Measurements from ENCODE around the gene ZNF467. TPM values are rescaled to one million over a fixed set of nuclear protein-coding genes. Genes with fewer than 3 reads are reported as not detected.

The ZNF467 gene
- total RNA-seq, 1 experiment from 2014 or later: 3.5 TPM

GRCh38 chr7:149751043-149751775 lies 22.2 kb downstream of the ZNF467 start:
- POLR2A ChIA-PET (ENCODE audit: low non-redundant PET): no interaction called here
- Histone ChIP-seq H3K4me1 (ENCODE audit: insufficient read depth, low read length, poor library complexity, severe bottlenecking) (no peaks in the 10 kb centered on the region), H3K9me3 (ENCODE audit: low read depth, low read length, poor library complexity, severe bottlenecking) (no peaks in the 10 kb centered on the region), H3K4me3 (ENCODE audit: low read depth, low read length, poor library complexity, severe bottlenecking) (no peak overlapping the region), H3K27ac (ENCODE audit: low read depth, low read length, poor library complexity, severe bottlenecking) (no peak overlapping the region), H3K27me3 (replicated peaks; ENCODE audit: insufficient read depth, low read depth, low read length, poor library complexity) (no peaks in the 10 kb centered on the region), H3K36me3 (ENCODE audit: insufficient read depth, low read length, poor library complexity, severe bottlenecking) (no peaks in the 10 kb centered on the region)
- CTCF ChIA-PET: interaction anchor here (0.6 to 1.1 kb wide), 2 partner anchors 9 to 88 kb away, joined by 3 to 4 read pairs; no protein-coding TSS in a partner anchor
- no peak for TF ChIP-seq CTCF (conservative IDR thresholded peaks at IDR 0.05; ENCODE audit: low read depth, low read length)
- no peak for TF ChIP-seq EZH2 (IDR thresholded peaks at IDR 0.05; ENCODE audit: borderline replicate concordance, low read depth, low read length, poor library complexity, severe bottlenecking)
- intact Hi-C loops (cut with micrococcal nuclease; ENCODE audit: unreplicated experiment): no loop called here
- no TSS peak for BruUV-seq (replicated peaks)
- DNase-seq (ENCODE audit: low spot score): no peak

- no peaks in the 10 kb centered on the region for H3K27me3 ChIP-seq (replicated peaks; ENCODE audit: insufficient read depth, low read depth, low read length, poor library complexity)
These were observed 23.1 kb downstream of the ZNF467 start for GRCh38 chr7:149750122-149750845.

More at GRCh38 chr7:149750122-149750845, 23.1 kb downstream of the ZNF467 start:
- DNase-seq (ENCODE audit: low spot score): no peak
- H3K4me3 ChIP-seq (ENCODE audit: low read depth, low read length, poor library complexity, severe bottlenecking): no peak overlapping the region
- H3K27ac ChIP-seq (ENCODE audit: low read depth, low read length, poor library complexity, severe bottlenecking): no peak overlapping the region
- H3K36me3 ChIP-seq (ENCODE audit: insufficient read depth, low read length, poor library complexity, severe bottlenecking): no peaks in the 10 kb centered on the region
- no TSS peak for BruUV-seq (replicated peaks)
- ChIA-PET POLR2A (ENCODE audit: low non-redundant PET) (interaction anchor here (0.7 kb wide), 1 partner anchor 21 kb away, joined by 8 read pairs; no protein-coding TSS in a partner anchor), CTCF (interaction anchor here (0.6 to 1.1 kb wide), 3 partner anchors 8 to 87 kb away, joined by 3 to 4 read pairs (median 3); no protein-coding TSS in a partner anchor)
- intact Hi-C loops (cut with micrococcal nuclease; ENCODE audit: unreplicated experiment): no loop called here
- TF ChIP-seq CTCF (conservative IDR thresholded peaks at IDR 0.05; ENCODE audit: low read depth, low read length): no peak
- TF ChIP-seq EZH2 (IDR thresholded peaks at IDR 0.05; ENCODE audit: borderline replicate concordance, low read depth, low read length, poor library complexity, severe bottlenecking): no peak
- H3K9me3 ChIP-seq (ENCODE audit: low read depth, low read length, poor library complexity, severe bottlenecking): no peaks in the 10 kb centered on the region
- H3K4me1 ChIP-seq (ENCODE audit: insufficient read depth, low read length, poor library complexity, severe bottlenecking): no peaks in the 10 kb centered on the region
